ENCODE results near the gene PPP2R1A. TPM values are rescaled to one million over a fixed set of nuclear protein-coding genes. Genes with fewer than 3 reads are reported as not detected.

PPP2R1A gene
- total and polyA plus RNA-seq, 2 of the 13 experiments (the other 11 are each of a cell fraction or from before 2014, with no cell fraction given): 86.7 to 130 TPM

GRCh38 chr19:52171321-52172169 is 18.3 kb upstream of the PPP2R1A start, which contains the start of gene ZNF836 (continued):
- TF ChIP-seq JUN (CRISPR knock-in tag; IDR thresholded peaks at IDR 0.05) (no peak), ZFP62 (CRISPR knock-in tag; IDR thresholded peaks at IDR 0.05) (no peak), ZNF770 (CRISPR knock-in tag; IDR thresholded peaks at IDR 0.05) (no peak), ZNF282 (IDR thresholded peaks at IDR 0.05; ENCODE audit: partially characterized antibody) (no peak), ZBTB7B (CRISPR knock-in tag; IDR thresholded peaks at IDR 0.05) (0 out of 2 replicates have a peak, but pooled peaks have one; percentile 3), POLR2AphosphoS5 (IDR thresholded peaks at IDR 0.05; ENCODE audit: low read depth, low read length) (peak; percentile 61; the same call in 1 of the 2 replicates), EED (CRISPR knock-in tag; IDR thresholded peaks at IDR 0.05) (no peak), ZNF619 (CRISPR knock-in tag; IDR thresholded peaks at IDR 0.05) (0 out of 2 replicates have a peak, but pooled peaks have one; percentile 40), ZNF782 (CRISPR knock-in tag; IDR thresholded peaks at IDR 0.05; ENCODE audit: borderline replicate concordance) (no peak), BRCA1 (CRISPR knock-in tag; IDR thresholded peaks at IDR 0.05) (no peak), PLSCR1 (CRISPR knock-in tag; IDR thresholded peaks at IDR 0.05; ENCODE audit: borderline replicate concordance) (no peak), SCMH1 (CRISPR knock-in tag; IDR thresholded peaks at IDR 0.05; ENCODE audit: borderline replicate concordance) (no peak), ZNF124 (CRISPR knock-in tag; IDR thresholded peaks at IDR 0.05) (no peak), ATF5 (CRISPR knock-in tag; IDR thresholded peaks at IDR 0.05; ENCODE audit: low read depth) (no peak), SAP130 (CRISPR knock-in tag; IDR thresholded peaks at IDR 0.05; ENCODE audit: low read depth) (no peak; the same call in 1 of the 2 replicates), TAF1 (CRISPR knock-in tag; IDR thresholded peaks at IDR 0.05) (peak; percentile 55; the same call in 1 of the 2 replicates), ZNF232 (CRISPR knock-in tag; IDR thresholded peaks at IDR 0.05; ENCODE audit: borderline replicate concordance) (no peak), KLF16 (CRISPR knock-in tag; IDR thresholded peaks at IDR 0.05) (no peak), ZSCAN30 (CRISPR knock-in tag; IDR thresholded peaks at IDR 0.05) (no peak), ZNF451 (CRISPR knock-in tag; IDR thresholded peaks at IDR 0.05) (no peak), ZNF740 (CRISPR knock-in tag; IDR thresholded peaks at IDR 0.05) (no peak), POLR2G (IDR thresholded peaks at IDR 0.05; ENCODE audit: low read depth, low read length) (peak; percentile 51; the same call in 1 of the 2 replicates), HDAC1 (CRISPR knock-in tag; IDR thresholded peaks at IDR 0.05) (peak; percentile 65; the same call in 1 of the 2 replicates), ZFP82 (CRISPR knock-in tag; IDR thresholded peaks at IDR 0.05; ENCODE audit: borderline replicate concordance) (no peak), ZBTB43 (CRISPR knock-in tag; conservative IDR thresholded peaks at IDR 0.05) (no peak), ZNF720 (CRISPR knock-in tag; IDR thresholded peaks at IDR 0.05) (no peak)

Data from HepG2 (cell line).